HL-60 (cell line): ENCODE results near the gene ACSL4.
"Not testable (repeated sequence)": the region's sequence is repeated elsewhere in the genome, so short reads cannot be mapped to it uniquely, and the experiment has no call there.

Experiments used
- DNase-seq, 2 experiments: peaks; one replicate each; pipeline ENCODE4 v3.0.0-alpha.2; 2010 to 2020; ENCODE audit warnings: low read depth in 1 of 2, low spot score in 1 of 2
- H3K27ac ChIP-seq: fragments of 250-450 bp; sonication (Bioruptor Pico); replicated peaks from 2 replicates; pipeline ENCODE4 v1.5.1; 2020; ENCODE audit warnings: mild to moderate bottlenecking, moderate library complexity
- H3K27me3 ChIP-seq: fragments of 250-450 bp; sonication (Bioruptor Pico); 2 replicates; pipeline ENCODE4 v1.5.1; 2021; ENCODE audit warnings: mild to moderate bottlenecking, moderate library complexity; ENCODE audit not compliant: insufficient read depth, poor library complexity, severe bottlenecking
- H3K4me3 ChIP-seq: replicated peaks from 2 replicates; pipeline ENCODE4 v1.5.1; 2011; ENCODE audit warnings: mild to moderate bottlenecking, control low read depth, low read length; ENCODE audit not compliant: insufficient read depth
- GABPA ChIP-seq: IDR thresholded peaks from 2 replicates; pipeline ENCODE4 v1.6.1; 2012; ENCODE audit warnings: low read depth
- POLR2AphosphoS5 ChIP-seq: IDR thresholded peaks from 2 replicates; pipeline ENCODE4 v1.6.1; 2012; ENCODE audit warnings: low read depth
- SPI1 ChIP-seq: IDR thresholded peaks from 2 replicates; pipeline ENCODE4 v1.6.1; 2012; ENCODE audit warnings: low read depth, mild to moderate bottlenecking, borderline replicate concordance
- TF ChIP-seq, protein P1 (sequence below): IDR thresholded peaks from 2 replicates; pipeline ENCODE4 v1.6.1; 2012; ENCODE audit warnings: low read depth; ENCODE audit not compliant: insufficient replicate concordance
- TF ChIP-seq, protein P2 (sequence below): IDR thresholded peaks from one replicate; pipeline ENCODE4 v1.5.1; 2011; ENCODE audit warnings: low read length, control low read depth, inconsistent platforms; ENCODE audit not compliant: insufficient read depth

Gene ACSL4

GRCh38 chrX:109732017-109732801, 848 bp downstream of the ACSL4 start:
- peak; percentile 86 for TF ChIP-seq SPI1
- TF ChIP-seq, protein P1, sequence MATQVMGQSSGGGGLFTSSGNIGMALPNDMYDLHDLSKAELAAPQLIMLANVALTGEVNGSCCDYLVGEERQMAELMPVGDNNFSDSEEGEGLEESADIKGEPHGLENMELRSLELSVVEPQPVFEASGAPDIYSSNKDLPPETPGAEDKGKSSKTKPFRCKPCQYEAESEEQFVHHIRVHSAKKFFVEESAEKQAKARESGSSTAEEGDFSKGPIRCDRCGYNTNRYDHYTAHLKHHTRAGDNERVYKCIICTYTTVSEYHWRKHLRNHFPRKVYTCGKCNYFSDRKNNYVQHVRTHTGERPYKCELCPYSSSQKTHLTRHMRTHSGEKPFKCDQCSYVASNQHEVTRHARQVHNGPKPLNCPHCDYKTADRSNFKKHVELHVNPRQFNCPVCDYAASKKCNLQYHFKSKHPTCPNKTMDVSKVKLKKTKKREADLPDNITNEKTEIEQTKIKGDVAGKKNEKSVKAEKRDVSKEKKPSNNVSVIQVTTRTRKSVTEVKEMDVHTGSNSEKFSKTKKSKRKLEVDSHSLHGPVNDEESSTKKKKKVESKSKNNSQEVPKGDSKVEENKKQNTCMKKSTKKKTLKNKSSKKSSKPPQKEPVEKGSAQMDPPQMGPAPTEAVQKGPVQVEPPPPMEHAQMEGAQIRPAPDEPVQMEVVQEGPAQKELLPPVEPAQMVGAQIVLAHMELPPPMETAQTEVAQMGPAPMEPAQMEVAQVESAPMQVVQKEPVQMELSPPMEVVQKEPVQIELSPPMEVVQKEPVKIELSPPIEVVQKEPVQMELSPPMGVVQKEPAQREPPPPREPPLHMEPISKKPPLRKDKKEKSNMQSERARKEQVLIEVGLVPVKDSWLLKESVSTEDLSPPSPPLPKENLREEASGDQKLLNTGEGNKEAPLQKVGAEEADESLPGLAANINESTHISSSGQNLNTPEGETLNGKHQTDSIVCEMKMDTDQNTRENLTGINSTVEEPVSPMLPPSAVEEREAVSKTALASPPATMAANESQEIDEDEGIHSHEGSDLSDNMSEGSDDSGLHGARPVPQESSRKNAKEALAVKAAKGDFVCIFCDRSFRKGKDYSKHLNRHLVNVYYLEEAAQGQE, result no peak
- Histone ChIP-seq H3K4me3 (peak overlapping the region; percentile 77), H3K27ac (peak overlapping the region; percentile 73), H3K27me3 (no peaks in the 10 kb centered on the region)
- DNase-seq, result peak; percentile 16 to 45

- peak overlapping the region; percentile 31; the same call in 1 of the 2 replicates for H3K27ac ChIP-seq
- H3K27me3 ChIP-seq, result no peaks in the 10 kb centered on the region
- no peak overlapping the region for H3K4me3 ChIP-seq
- TF ChIP-seq GABPA, result no peak
- no peak for TF ChIP-seq POLR2AphosphoS5
- no peak for TF ChIP-seq SPI1
- TF ChIP-seq, protein P1, result no peak
- no peak for DNase-seq
These were observed 4.9 kb downstream of the ACSL4 start for GRCh38 chrX:109728173-109728535.

GRCh38 chrX:109724971-109725370, 8.1 kb downstream of the ACSL4 start:
- H3K27me3 ChIP-seq, DNase-seq, H3K4me3 ChIP-seq, H3K27ac ChIP-seq: not testable (repeated sequence)

DNA sequence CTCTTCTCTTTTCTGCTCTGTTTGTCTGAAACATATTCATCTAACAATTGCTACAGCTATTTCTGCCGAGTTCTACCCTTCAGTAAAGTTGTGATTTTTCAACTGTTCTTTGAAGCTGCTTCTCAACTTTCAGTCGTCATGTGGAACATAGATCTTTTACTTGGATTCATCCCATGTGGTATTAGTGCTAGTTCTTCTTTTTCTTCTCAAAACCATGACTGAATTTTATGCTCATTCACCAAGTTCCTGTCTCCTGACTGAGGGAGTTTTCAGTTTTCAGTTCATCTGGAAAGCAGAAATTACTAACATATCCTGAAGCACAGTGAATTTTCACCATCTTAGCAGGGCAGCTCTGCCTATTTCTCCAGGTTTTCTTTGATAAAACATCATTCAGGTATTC, 12.1 kb downstream of the ACSL4 start:
- TF ChIP-seq, protein P1, result no peak
- TF ChIP-seq POLR2AphosphoS5 (no peak), SPI1 (peak; percentile 7; the same call in 1 of the 2 replicates)
- Histone ChIP-seq H3K4me3 (no peak overlapping the region), H3K27me3 (no peaks in the 10 kb centered on the region), H3K27ac (peak overlapping the region; percentile 38)
- peak in 1 of 2 experiments; percentile 9 for DNase-seq

DNA sequence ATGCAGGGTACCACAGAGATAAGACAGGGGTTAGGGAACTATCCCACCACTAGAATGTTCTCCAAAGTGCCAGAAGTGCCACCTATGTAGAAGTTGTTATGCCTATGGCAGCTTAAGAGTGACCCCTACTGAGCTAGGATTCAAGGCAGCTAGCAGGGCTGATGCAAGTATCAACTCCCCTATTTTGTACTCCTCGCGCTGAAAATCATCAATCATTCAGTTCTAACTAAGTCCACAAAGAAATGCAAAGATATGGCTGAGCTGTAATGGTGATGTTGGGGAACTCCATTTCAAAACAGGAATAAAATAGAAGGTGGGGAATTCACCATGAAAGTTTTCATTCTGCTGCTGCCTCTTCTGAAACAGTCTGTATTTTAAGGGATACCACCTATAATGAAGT, 13.8 kb downstream of the ACSL4 start:
- TF ChIP-seq, protein P1, result no peak
- TF ChIP-seq GABPA (no peak), SPI1 (no peak), POLR2AphosphoS5 (no peak)
- TF ChIP-seq, protein P2, sequence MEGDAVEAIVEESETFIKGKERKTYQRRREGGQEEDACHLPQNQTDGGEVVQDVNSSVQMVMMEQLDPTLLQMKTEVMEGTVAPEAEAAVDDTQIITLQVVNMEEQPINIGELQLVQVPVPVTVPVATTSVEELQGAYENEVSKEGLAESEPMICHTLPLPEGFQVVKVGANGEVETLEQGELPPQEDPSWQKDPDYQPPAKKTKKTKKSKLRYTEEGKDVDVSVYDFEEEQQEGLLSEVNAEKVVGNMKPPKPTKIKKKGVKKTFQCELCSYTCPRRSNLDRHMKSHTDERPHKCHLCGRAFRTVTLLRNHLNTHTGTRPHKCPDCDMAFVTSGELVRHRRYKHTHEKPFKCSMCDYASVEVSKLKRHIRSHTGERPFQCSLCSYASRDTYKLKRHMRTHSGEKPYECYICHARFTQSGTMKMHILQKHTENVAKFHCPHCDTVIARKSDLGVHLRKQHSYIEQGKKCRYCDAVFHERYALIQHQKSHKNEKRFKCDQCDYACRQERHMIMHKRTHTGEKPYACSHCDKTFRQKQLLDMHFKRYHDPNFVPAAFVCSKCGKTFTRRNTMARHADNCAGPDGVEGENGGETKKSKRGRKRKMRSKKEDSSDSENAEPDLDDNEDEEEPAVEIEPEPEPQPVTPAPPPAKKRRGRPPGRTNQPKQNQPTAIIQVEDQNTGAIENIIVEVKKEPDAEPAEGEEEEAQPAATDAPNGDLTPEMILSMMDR, result no peak
- Histone ChIP-seq H3K4me3 (no peak overlapping the region), H3K27me3 (no peaks in the 10 kb centered on the region), H3K27ac (no peak overlapping the region)
- DNase-seq, result no peak
